Central memory CD8-positive, alpha-beta T cell (primary cell): Measurements from ENCODE around the gene TMEM53.
"Not testable (repeated sequence)": the region's sequence is repeated elsewhere in the genome, so short reads cannot be mapped to it uniquely, and the experiment has no call there.

Experiments used
- ATAC-seq: fragments of 150-1000 bp; cut with Tn5 transposase; replicated peaks from 2 replicates; pipeline ENCODE4 v1.10.0; 2022; ENCODE audit warnings: mild to moderate bottlenecking, moderate FRiP score, moderate number of reproducible peaks; ENCODE audit not compliant: poor library complexity, severe bottlenecking; ENCODE audit errors: extremely low read depth
- DNase-seq, 2 donors: peaks; one replicate each; pipeline ENCODE4 v3.0.0; 2021; ENCODE audit warnings: low spot score in 2 of 2
- H3K27ac Mint-ChIP-seq: one replicate; pipeline ENCODE4 v1.8.0; 2022; ENCODE audit warnings: low read depth, mild to moderate bottlenecking, moderate library complexity, mixed read lengths
- H3K27me3 Mint-ChIP-seq: one replicate; pipeline ENCODE4 v1.8.0; 2022; ENCODE audit warnings: mixed read lengths
- H3K36me3 Mint-ChIP-seq: one replicate; pipeline ENCODE4 v1.8.0; 2022; ENCODE audit warnings: mild to moderate bottlenecking, moderate library complexity, mixed read lengths; ENCODE audit not compliant: insufficient read depth
- H3K4me1 Mint-ChIP-seq: one replicate; pipeline ENCODE4 v1.8.0; 2022; ENCODE audit warnings: mixed read lengths
- H3K4me3 Mint-ChIP-seq: one replicate; pipeline ENCODE4 v1.8.0; 2022; ENCODE audit warnings: mild to moderate bottlenecking, moderate library complexity, mixed read lengths
- H3K9me3 Mint-ChIP-seq: one replicate; pipeline ENCODE4 v1.8.0; 2022; ENCODE audit warnings: mixed read lengths

Gene TMEM53

GRCh38 chr1:44677201-44677766 is 3.0 kb upstream of the TMEM53 start:
- Mint-ChIP-seq H3K4me1 (peaks cover 9% of the 10 kb centered on the region), H3K9me3 (no peaks in the 10 kb centered on the region), H3K4me3 (no peak overlapping the region), H3K27me3 (no peaks in the 10 kb centered on the region), H3K36me3 (peaks cover 4% of the 10 kb centered on the region), H3K27ac (no peak overlapping the region)
- DNase-seq (no peak), ATAC-seq (no peak)

- peaks cover 4% of the 10 kb centered on the region for H3K36me3 Mint-ChIP-seq
- ATAC-seq: no peak
- peaks cover 9% of the 10 kb centered on the region for H3K4me1 Mint-ChIP-seq
- H3K27ac Mint-ChIP-seq: no peak overlapping the region
- H3K9me3 Mint-ChIP-seq: no peaks in the 10 kb centered on the region
- no peak overlapping the region for H3K4me3 Mint-ChIP-seq
- H3K27me3 Mint-ChIP-seq: no peaks in the 10 kb centered on the region
- no peak for DNase-seq
These were observed 2.4 kb upstream of the TMEM53 start for GRCh38 chr1:44676484-44677200.

- Mint-ChIP-seq H3K36me3 (peaks cover 4% of the 10 kb centered on the region), H3K4me3 (peak overlapping the region; percentile 84), H3K4me1 (peaks cover 9% of the 10 kb centered on the region), H3K9me3 (no peaks in the 10 kb centered on the region), H3K27me3 (no peaks in the 10 kb centered on the region), H3K27ac (peak overlapping the region; percentile 87)
- ATAC-seq (no peak), DNase-seq (no peak)
These were observed 905 bp upstream of the TMEM53 start for GRCh38 chr1:44675186-44675585.

- peak overlapping the region; percentile 87 for H3K27ac Mint-ChIP-seq
- peaks cover 9% of the 10 kb centered on the region for H3K4me1 Mint-ChIP-seq
- ATAC-seq (no peak), DNase-seq (no peak)
- H3K36me3 Mint-ChIP-seq: peaks cover 4% of the 10 kb centered on the region
- peak overlapping the region; percentile 84 for H3K4me3 Mint-ChIP-seq
- no peaks in the 10 kb centered on the region for H3K27me3 Mint-ChIP-seq
- H3K9me3 Mint-ChIP-seq: no peaks in the 10 kb centered on the region
These were observed 587 bp downstream of the TMEM53 start for GRCh38 chr1:44673675-44674112.

GRCh38 chr1:44672961-44673674 is 1.2 kb downstream of the TMEM53 start:
- Mint-ChIP-seq H3K4me1 (peaks cover 9% of the 10 kb centered on the region), H3K36me3 (peaks cover 4% of the 10 kb centered on the region), H3K27me3 (no peaks in the 10 kb centered on the region), H3K27ac (no peak overlapping the region), H3K9me3 (no peaks in the 10 kb centered on the region), H3K4me3 (peak overlapping the region; percentile 84)
- no peak for DNase-seq
- ATAC-seq: no peak

- peaks cover 4% of the 10 kb centered on the region for H3K36me3 Mint-ChIP-seq
- H3K9me3 Mint-ChIP-seq: no peaks in the 10 kb centered on the region
- H3K27me3 Mint-ChIP-seq: no peaks in the 10 kb centered on the region
- H3K4me3 Mint-ChIP-seq: peak overlapping the region; percentile 84
- H3K27ac Mint-ChIP-seq: no peak overlapping the region
- H3K4me1 Mint-ChIP-seq: peaks cover 9% of the 10 kb centered on the region
- no peak for DNase-seq
- ATAC-seq: no peak
These were observed 1.9 kb downstream of the TMEM53 start for GRCh38 chr1:44672254-44672955.

- no peak overlapping the region for H3K4me3 Mint-ChIP-seq
These were observed 3.3 kb downstream of the TMEM53 start for GRCh38 chr1:44670751-44671640.

GRCh38 chr1:44666719-44667118 is 7.6 kb downstream of the TMEM53 start:
- H3K36me3 Mint-ChIP-seq, H3K27me3 Mint-ChIP-seq, H3K4me3 Mint-ChIP-seq, DNase-seq, H3K27ac Mint-ChIP-seq, H3K9me3 Mint-ChIP-seq, ATAC-seq: not testable (repeated sequence)
- H3K4me1 Mint-ChIP-seq: peaks cover 11% of the 10 kb centered on the region

More at GRCh38 chr1:44670751-44671640, 3.3 kb downstream of the TMEM53 start:
- Mint-ChIP-seq H3K27me3 (no peaks in the 10 kb centered on the region), H3K4me1 (peaks cover 9% of the 10 kb centered on the region), H3K36me3 (peaks cover 4% of the 10 kb centered on the region), H3K9me3 (no peaks in the 10 kb centered on the region), H3K27ac (no peak overlapping the region)
- no peak for ATAC-seq
- no peak for DNase-seq

- Mint-ChIP-seq H3K9me3 (no peaks in the 10 kb centered on the region), H3K27ac (no peak overlapping the region), H3K4me3 (no peak overlapping the region), H3K27me3 (no peaks in the 10 kb centered on the region), H3K36me3 (peaks cover 1% of the 10 kb centered on the region), H3K4me1 (peaks cover 11% of the 10 kb centered on the region)
- ATAC-seq (no peak), DNase-seq (no peak)
These were observed 9.4 kb downstream of the TMEM53 start for GRCh38 chr1:44664730-44665370.

- H3K36me3 Mint-ChIP-seq: peaks cover 1% of the 10 kb centered on the region
- no peak for DNase-seq
These were observed 10.9 kb downstream of the TMEM53 start for GRCh38 chr1:44663417-44663816.

GRCh38 chr1:44662683-44663030 is 11.6 kb downstream of the TMEM53 start:
- H3K4me3 Mint-ChIP-seq: no peak overlapping the region
- H3K4me1 Mint-ChIP-seq: peaks cover 11% of the 10 kb centered on the region
- ATAC-seq: no peak
- no peak for DNase-seq
- H3K9me3 Mint-ChIP-seq: no peaks in the 10 kb centered on the region
- H3K27me3 Mint-ChIP-seq: no peaks in the 10 kb centered on the region
- no peak overlapping the region for H3K27ac Mint-ChIP-seq
- H3K36me3 Mint-ChIP-seq: peaks cover 1% of the 10 kb centered on the region

More at GRCh38 chr1:44663417-44663816, 10.9 kb downstream of the TMEM53 start:
- Mint-ChIP-seq H3K4me3 (no peak overlapping the region), H3K9me3 (no peaks in the 10 kb centered on the region), H3K27ac (no peak overlapping the region), H3K4me1 (peaks cover 11% of the 10 kb centered on the region), H3K27me3 (no peaks in the 10 kb centered on the region)
- no peak for ATAC-seq
